ENCODE data around the gene ARGLU1. TPM values are rescaled to one million over a fixed set of nuclear protein-coding genes. Genes with fewer than 3 reads are reported as not detected.

Gene ARGLU1
- total RNA-seq, 1 experiment from 2014 or later = 96.9 TPM

GRCh38 chr13:106596275-106596937 is 28.5 kb upstream of the ARGLU1 start:
- no peak overlapping the region for H3K9ac ChIP-seq (ENCODE audit: extremely low read depth, insufficient read length, low read length)
- no peak overlapping the region for H2AK5ac ChIP-seq (ENCODE audit: insufficient read length, low read length)
- H3K27me3 ChIP-seq (ENCODE audit: insufficient read depth, low read length) = peaks cover 2% of the 10 kb centered on the region; the same call in 1 of the 2 replicates
- peak overlapping the region; percentile 93 for H3K23ac ChIP-seq (ENCODE audit: insufficient read length, low read depth, low read length)
- no peaks in the 10 kb centered on the region for H3K4me1 Mint-ChIP-seq
- peaks cover 2% of the 10 kb centered on the region; the same call in 1 of the 2 replicates for H3K27me3 Mint-ChIP-seq (ENCODE audit: low read depth)
- no peak overlapping the region for H4K91ac ChIP-seq (ENCODE audit: insufficient read length, low read depth, low read length)
- H3K27ac ChIP-seq (ENCODE audit: insufficient read length, low read depth, low read length) = no peak overlapping the region
- H3K4me3 Mint-ChIP-seq = no peak overlapping the region
- no peak overlapping the region for H2BK20ac ChIP-seq (ENCODE audit: low read depth, low read length, poor library complexity, severe bottlenecking)
- H3K18ac ChIP-seq (ENCODE audit: insufficient read length, low read depth, low read length) = no peak overlapping the region
- no peaks in the 10 kb centered on the region for H3K9me3 Mint-ChIP-seq
- H3K23me2 ChIP-seq (ENCODE audit: insufficient read length, low read depth, low read length, poor library complexity, severe bottlenecking) = no peaks in the 10 kb centered on the region
- H3K14ac ChIP-seq (ENCODE audit: insufficient read depth, low read length) = no peak overlapping the region
- H4K5ac ChIP-seq (ENCODE audit: insufficient read length, low read depth, low read length) = peak overlapping the region; percentile 57
- no peak for TF ChIP-seq CTCF (conservative IDR thresholded peaks at IDR 0.05)
- WGBS (ENCODE audit: extremely low coverage, insufficient read length, low lambda C conversion rate) = no CpG with 5 or more reads among the region's 10 CpGs
- H3K79me2 ChIP-seq (ENCODE audit: insufficient read depth, low read length) = no peaks in the 10 kb centered on the region
- no peak overlapping the region for H2AFZ ChIP-seq (ENCODE audit: low read length)
- H3K4me1 ChIP-seq (ENCODE audit: insufficient read depth, low read length) = no peaks in the 10 kb centered on the region
- no peak overlapping the region for H2BK5ac ChIP-seq (ENCODE audit: insufficient read length, low read length)
- H3K4me2 ChIP-seq (ENCODE audit: insufficient read depth, insufficient read length, low read length) = no peak overlapping the region
- H3K4ac ChIP-seq (ENCODE audit: low read depth, low read length) = no peak overlapping the region
- no peak for DNase-seq
- H3K36me3 Mint-ChIP-seq (ENCODE audit: insufficient read depth in 1 of 3, low read depth in 3 of 3) = no peaks in the 10 kb centered on the region; a peak in 1 of 7 replicates
- H3K27ac Mint-ChIP-seq = peak overlapping the region in 1 of 3 experiments; percentile 45; a peak in 2 of 7 replicates
- H3K9me3 ChIP-seq (ENCODE audit: control insufficient read depth, low read depth, low read length) = no peaks in the 10 kb centered on the region
- H4K20me1 ChIP-seq (ENCODE audit: control insufficient read depth, insufficient read depth, insufficient read length) = peaks cover 2% of the 10 kb centered on the region
- H3K56ac ChIP-seq (ENCODE audit: insufficient read length, low read depth, low read length) = no peak overlapping the region
- no peaks in the 10 kb centered on the region for H3K79me1 ChIP-seq (ENCODE audit: insufficient read depth, low read depth, low read length, poor library complexity, severe bottlenecking)
- H3T11ph ChIP-seq (ENCODE audit: low read length) = no peak overlapping the region
- no peak overlapping the region for H4K8ac ChIP-seq (replicated peaks; ENCODE audit: insufficient read length, low read depth, low read length)
- H2BK15ac ChIP-seq (ENCODE audit: low read depth, low read length) = no peak overlapping the region
- H2BK120ac ChIP-seq (ENCODE audit: low read depth, low read length, poor library complexity, severe bottlenecking) = no peak overlapping the region
- H2BK12ac ChIP-seq (ENCODE audit: insufficient read length, low read depth, low read length) = no peak overlapping the region
